ENCODE measurements around the gene TRIO.

- TF ChIP-seq TAF1 (IDR thresholded peaks at IDR 0.05; ENCODE audit: borderline replicate concordance, insufficient read depth, low read length) (no peak), REST (IDR thresholded peaks at IDR 0.05; ENCODE audit: insufficient read depth in 1 of 2, low read depth in 2 of 2, low read length in 2 of 2) (no peak), SIN3A (IDR thresholded peaks at IDR 0.05; ENCODE audit: borderline replicate concordance, insufficient read depth, low read length) (no peak), FOXP2 (optimal IDR thresholded peaks at IDR 0.05; ENCODE audit: borderline replicate concordance, extremely low read depth, extremely low read length, insufficient read depth) (no peak)
Measured at GRCh38 chr5:14439087-14439871, 296.1 kb downstream of the TRIO start.

Data from PFSK-1 (cell line).